ENCODE results near the gene PLEK. TPM values are rescaled to one million over a fixed set of nuclear protein-coding genes. Genes with fewer than 3 reads are reported as not detected.

Gene PLEK
- polyA plus RNA-seq, 3 donors: 351 to 708 (median 403) TPM

DNA sequence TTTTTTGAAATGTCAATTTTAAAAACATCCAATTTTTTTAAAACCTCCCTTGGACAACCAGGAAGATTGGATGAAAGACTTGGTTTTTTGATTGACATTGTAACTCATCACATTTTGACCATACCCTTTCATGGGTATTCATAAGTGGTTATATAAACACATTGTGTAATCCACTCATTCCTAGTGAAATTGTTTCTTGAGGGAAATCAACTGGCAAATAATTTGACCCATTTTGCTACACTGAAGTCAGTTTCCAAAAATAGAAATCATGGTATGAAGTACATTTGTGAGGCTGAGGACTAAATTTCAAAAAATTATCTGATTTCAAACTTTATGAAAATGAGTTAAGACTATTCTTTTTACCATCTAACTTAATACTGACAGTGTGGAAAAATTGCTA, 70.5 kb downstream of the PLEK start:
- no peak for DNase-seq
- H4K20me1 ChIP-seq (ENCODE audit: insufficient read depth, low read length): no peaks in the 10 kb centered on the region
- no peak overlapping the region for H3K9ac ChIP-seq (ENCODE audit: insufficient read depth, low read length, poor library complexity, severe bottlenecking)
- Mint-ChIP-seq H3K27ac (peak overlapping the region in 2 of 7 donors; percentile 19 to 61), H3K36me3 (peaks cover 0 to 3% of the 10 kb centered on the region in 2 donors), H3K27me3 (ENCODE audit: low read depth in 3 of 3) (no peaks in the 10 kb centered on the region), H3K9me3 (peaks cover 0 to 6% (median 2%) of the 10 kb centered on the region in 7 donors), H3K4me1 (peaks cover 30% of the 10 kb centered on the region), H3K4me3 (no peak overlapping the region)
- H3K9me3 ChIP-seq (replicated peaks in 1 of 2; ENCODE audit: control insufficient read depth in 1 of 2, insufficient read depth in 1 of 2, low read length in 2 of 2): peaks cover 0 to 5% of the 10 kb centered on the region in 2 donors
- H3K4me1 ChIP-seq (ENCODE audit: control insufficient read depth in 1 of 2, insufficient read depth in 2 of 2, low read length in 2 of 2): peaks cover 22 to 25% of the 10 kb centered on the region in 2 donors
- TF ChIP-seq, protein P1, sequence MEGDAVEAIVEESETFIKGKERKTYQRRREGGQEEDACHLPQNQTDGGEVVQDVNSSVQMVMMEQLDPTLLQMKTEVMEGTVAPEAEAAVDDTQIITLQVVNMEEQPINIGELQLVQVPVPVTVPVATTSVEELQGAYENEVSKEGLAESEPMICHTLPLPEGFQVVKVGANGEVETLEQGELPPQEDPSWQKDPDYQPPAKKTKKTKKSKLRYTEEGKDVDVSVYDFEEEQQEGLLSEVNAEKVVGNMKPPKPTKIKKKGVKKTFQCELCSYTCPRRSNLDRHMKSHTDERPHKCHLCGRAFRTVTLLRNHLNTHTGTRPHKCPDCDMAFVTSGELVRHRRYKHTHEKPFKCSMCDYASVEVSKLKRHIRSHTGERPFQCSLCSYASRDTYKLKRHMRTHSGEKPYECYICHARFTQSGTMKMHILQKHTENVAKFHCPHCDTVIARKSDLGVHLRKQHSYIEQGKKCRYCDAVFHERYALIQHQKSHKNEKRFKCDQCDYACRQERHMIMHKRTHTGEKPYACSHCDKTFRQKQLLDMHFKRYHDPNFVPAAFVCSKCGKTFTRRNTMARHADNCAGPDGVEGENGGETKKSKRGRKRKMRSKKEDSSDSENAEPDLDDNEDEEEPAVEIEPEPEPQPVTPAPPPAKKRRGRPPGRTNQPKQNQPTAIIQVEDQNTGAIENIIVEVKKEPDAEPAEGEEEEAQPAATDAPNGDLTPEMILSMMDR (IDR thresholded peaks at IDR 0.05): no peak
- H3K36me3 ChIP-seq (replicated peaks in 1 of 2; ENCODE audit: control insufficient read depth in 1 of 2, insufficient read depth in 2 of 2, low read length in 2 of 2): no peaks in the 10 kb centered on the region
- H3K27ac ChIP-seq (ENCODE audit: low read depth in 1 of 2, low read length in 2 of 2): no peak overlapping the region
- H3K4me2 ChIP-seq (replicated peaks; ENCODE audit: extremely low read depth, low read length, poor library complexity, severe bottlenecking): no peak overlapping the region
- intact Hi-C loops (cut with micrococcal nuclease): loop anchor here in 1 of 2 donors (10.0 kb wide), 1 partner anchor 241 kb away; no protein-coding TSS in a partner anchor
- no peaks in the 10 kb centered on the region for H3K27me3 ChIP-seq (ENCODE audit: control insufficient read depth in 2 of 2, insufficient read depth in 2 of 2, low read length in 2 of 2)
- no peaks in the 10 kb centered on the region for H3K79me2 ChIP-seq (ENCODE audit: insufficient read depth, low read length)
- no peak overlapping the region for H3K4me3 ChIP-seq (replicated peaks in 1 of 3; ENCODE audit: low read depth in 2 of 3, low read length in 3 of 3)
- no peak overlapping the region for H2AFZ ChIP-seq (ENCODE audit: insufficient read depth, low read depth, low read length, poor library complexity, severe bottlenecking)

- no peak overlapping the region for H3K4me3 Mint-ChIP-seq
- peaks cover 2% of the 10 kb centered on the region for H3K79me2 ChIP-seq (ENCODE audit: insufficient read depth, low read length)
- intact Hi-C loops (cut with micrococcal nuclease): loop anchor here in 1 of 2 donors (10.0 kb wide), 1 partner anchor 241 kb away; no protein-coding TSS in a partner anchor
- no peak overlapping the region for H2AFZ ChIP-seq (ENCODE audit: insufficient read depth, low read depth, low read length, poor library complexity, severe bottlenecking)
- H3K27ac Mint-ChIP-seq: no peak overlapping the region
- TF ChIP-seq, protein P1 (IDR thresholded peaks at IDR 0.05): no peak
- WGBS (ENCODE audit: insufficient coverage): no CpG with 5 or more reads among the region's 4 CpGs
- H3K4me1 Mint-ChIP-seq: peaks cover 35% of the 10 kb centered on the region
- H3K36me3 ChIP-seq (replicated peaks in 1 of 2; ENCODE audit: control insufficient read depth in 1 of 2, insufficient read depth in 2 of 2, low read length in 2 of 2): no peaks in the 10 kb centered on the region
- H3K4me2 ChIP-seq (replicated peaks; ENCODE audit: extremely low read depth, low read length, poor library complexity, severe bottlenecking): no peak overlapping the region
- DNase-seq: no peak
- H3K9ac ChIP-seq (ENCODE audit: insufficient read depth, low read length, poor library complexity, severe bottlenecking): no peak overlapping the region
- no peak overlapping the region for H3K27ac ChIP-seq (ENCODE audit: low read depth in 1 of 2, low read length in 2 of 2)
- H3K4me1 ChIP-seq (ENCODE audit: control insufficient read depth in 1 of 2, insufficient read depth in 2 of 2, low read length in 2 of 2): peaks cover 26 to 28% of the 10 kb centered on the region in 2 donors
- H3K9me3 ChIP-seq (replicated peaks in 1 of 2; ENCODE audit: control insufficient read depth in 1 of 2, insufficient read depth in 1 of 2, low read length in 2 of 2): peaks cover 0 to 5% of the 10 kb centered on the region in 2 donors
- no peaks in the 10 kb centered on the region for H3K27me3 Mint-ChIP-seq (ENCODE audit: low read depth in 3 of 3)
- H4K20me1 ChIP-seq (ENCODE audit: insufficient read depth, low read length): no peaks in the 10 kb centered on the region
- peaks cover 0 to 3% of the 10 kb centered on the region in 2 donors for H3K36me3 Mint-ChIP-seq
- H3K27me3 ChIP-seq (ENCODE audit: control insufficient read depth in 2 of 2, insufficient read depth in 2 of 2, low read length in 2 of 2): no peaks in the 10 kb centered on the region
- no peak overlapping the region for H3K4me3 ChIP-seq (replicated peaks in 1 of 3; ENCODE audit: low read depth in 2 of 3, low read length in 3 of 3)
- peaks cover 0 to 6% (median 2%) of the 10 kb centered on the region in 7 donors for H3K9me3 Mint-ChIP-seq
Measured at GRCh38 chr2:68436270-68436669, 71.2 kb downstream of the PLEK start.

Data from CD14-positive monocyte (primary cell).